NCI-H128 (cell line): ENCODE measurements around the gene DDX52.

Experiments
- DNase-seq: peaks from one replicate; lab custom pipeline; 2025; ENCODE audit not compliant: unreplicated experiment; lab: John Stamatoyannopoulos, UW

Gene DDX52

GRCh38 chr17:37592291-37592690 is 51.0 kb downstream of the DDX52 start:
- DNase-seq, result no peak

- no peak for DNase-seq
These were observed 58.2 kb downstream of the DDX52 start for GRCh38 chr17:37585066-37585465.

- no peak for DNase-seq
These were observed 67.0 kb downstream of the DDX52 start for GRCh38 chr17:37576281-37576680.

GRCh38 chr17:37574427-37574826 is 68.8 kb downstream of the DDX52 start:
- DNase-seq, result no peak

- no peak for DNase-seq
These were observed 71.6 kb downstream of the DDX52 start for GRCh38 chr17:37571674-37572073.

- peak; percentile 2 for DNase-seq
These were observed 72.6 kb downstream of the DDX52 start for GRCh38 chr17:37570527-37571093.

GRCh38 chr17:37568350-37569053 is 74.7 kb downstream of the DDX52 start:
- DNase-seq, result no peak

- DNase-seq, result no peak
These were observed 75.7 kb downstream of the DDX52 start for GRCh38 chr17:37567538-37567937.

GRCh38 chr17:37567137-37567536 is 76.1 kb downstream of the DDX52 start:
- DNase-seq, result no peak

- DNase-seq, result no peak
These were observed 79.0 kb downstream of the DDX52 start for GRCh38 chr17:37564252-37564651.

GRCh38 chr17:37562016-37562745 is 81.1 kb downstream of the DDX52 start:
- DNase-seq, result no peak
